H9 (cell line): ENCODE results near the gene NCBP1. TPM values are rescaled to one million over a fixed set of nuclear protein-coding genes. Genes with fewer than 3 reads are reported as not detected.

Source experiments
- DNase-seq: peaks from one replicate; pipeline ENCODE4 v3.0.0-alpha.2; 2017
- H2AFZ ChIP-seq: one replicate; pipeline ENCODE4 v1.6.1; 2013; ENCODE audit warnings: mild to moderate bottlenecking, low read length, control low read depth, moderate library complexity
- H2AK5ac ChIP-seq: 2 replicates; pipeline ENCODE4 v1.6.1; 2013; ENCODE audit warnings: low read length, control low read depth, mixed read lengths; ENCODE audit not compliant: insufficient read length
- H2BK120ac ChIP-seq: one replicate; pipeline ENCODE4 v1.6.1; 2013; ENCODE audit warnings: low read depth, mild to moderate bottlenecking, low read length, control low read depth, inconsistent platforms; ENCODE audit not compliant: poor library complexity, severe bottlenecking
- H2BK12ac ChIP-seq: 2 replicates; pipeline ENCODE4 v1.6.1; 2013; ENCODE audit warnings: low read length, control low read depth, mixed read lengths, low read depth; ENCODE audit not compliant: insufficient read length
- H2BK15ac ChIP-seq: 2 replicates; pipeline ENCODE4 v1.6.1; 2013; ENCODE audit warnings: low read depth, low read length, control low read depth
- H2BK20ac ChIP-seq: one replicate; pipeline ENCODE4 v1.6.1; 2013; ENCODE audit warnings: low read depth, mild to moderate bottlenecking, low read length, control low read depth, inconsistent platforms; ENCODE audit not compliant: poor library complexity, severe bottlenecking
- H2BK5ac ChIP-seq: 2 replicates; pipeline ENCODE4 v1.6.1; 2013; ENCODE audit warnings: low read length, control low read depth, mixed read lengths; ENCODE audit not compliant: insufficient read length
- H3K14ac ChIP-seq: 2 replicates; pipeline ENCODE4 v1.6.1; 2013; ENCODE audit warnings: low read length, control low read depth; ENCODE audit not compliant: insufficient read depth
- H3K18ac ChIP-seq: 2 replicates; pipeline ENCODE4 v1.6.1; 2013; ENCODE audit warnings: low read depth, mild to moderate bottlenecking, mixed read lengths, low read length, control low read depth; ENCODE audit not compliant: insufficient read length
- H3K23ac ChIP-seq: 2 replicates; pipeline ENCODE4 v1.6.1; 2013; ENCODE audit warnings: low read length, control low read depth, mixed read lengths, low read depth; ENCODE audit not compliant: insufficient read length
- H3K23me2 ChIP-seq: 2 replicates; pipeline ENCODE4 v1.6.1; 2013; ENCODE audit warnings: low read depth, mild to moderate bottlenecking, mixed read lengths, low read length, control low read depth; ENCODE audit not compliant: insufficient read length, poor library complexity, severe bottlenecking
- H3K27ac ChIP-seq: 2 replicates; pipeline ENCODE4 v1.5.1; 2013; ENCODE audit warnings: low read length, control low read depth, mixed read lengths, low read depth; ENCODE audit not compliant: insufficient read length
- H3K27me3 ChIP-seq: 2 replicates; pipeline ENCODE4 v1.6.1; 2013; ENCODE audit warnings: low read length, control low read depth, inconsistent platforms; ENCODE audit not compliant: insufficient read depth
- H3K4ac ChIP-seq: 2 replicates; pipeline ENCODE4 v1.6.1; 2013; ENCODE audit warnings: low read depth, mild to moderate bottlenecking, control low read depth, inconsistent platforms, low read length, moderate library complexity
- H3K4me1 ChIP-seq: 2 replicates; pipeline ENCODE4 v1.6.1; 2013; ENCODE audit warnings: low read length, control low read depth, inconsistent platforms; ENCODE audit not compliant: insufficient read depth
- H3K4me2 ChIP-seq: 2 replicates; pipeline ENCODE4 v1.6.1; 2013; ENCODE audit warnings: low read length, control low read depth, mixed read lengths; ENCODE audit not compliant: insufficient read length, insufficient read depth
- H3K56ac ChIP-seq: 2 replicates; pipeline ENCODE4 v1.6.1; 2013; ENCODE audit warnings: low read depth, mild to moderate bottlenecking, mixed read lengths, low read length, control low read depth; ENCODE audit not compliant: insufficient read length
- H3K79me1 ChIP-seq: 2 replicates; pipeline ENCODE4 v1.6.1; 2013; ENCODE audit warnings: low read depth, mild to moderate bottlenecking, moderate library complexity, low read length, control low read depth, inconsistent platforms; ENCODE audit not compliant: insufficient read depth, poor library complexity, severe bottlenecking
- H3K79me2 ChIP-seq: 2 replicates; pipeline ENCODE4 v1.6.1; 2013; ENCODE audit warnings: low read length, control low read depth, inconsistent platforms; ENCODE audit not compliant: insufficient read depth
- H3K9ac ChIP-seq: 2 replicates; pipeline ENCODE4 v1.6.1; 2013; ENCODE audit warnings: low read length, control low read depth, mixed read lengths; ENCODE audit not compliant: insufficient read length; ENCODE audit errors: extremely low read depth
- H3K9me3 ChIP-seq: one replicate; pipeline ENCODE4 v1.6.1; 2013; ENCODE audit warnings: low read depth, low read length, inconsistent platforms; ENCODE audit not compliant: control insufficient read depth
- H3T11ph ChIP-seq: one replicate; pipeline ENCODE4 v1.6.1; 2013; ENCODE audit warnings: mild to moderate bottlenecking, low read length, control low read depth, inconsistent platforms
- H4K20me1 ChIP-seq: one replicate; pipeline ENCODE4 v1.6.1; 2013; ENCODE audit not compliant: control insufficient read depth, insufficient read length, insufficient read depth
- H4K5ac ChIP-seq: 2 replicates; pipeline ENCODE4 v1.6.1; 2013; ENCODE audit warnings: low read depth, mild to moderate bottlenecking, mixed read lengths, low read length, control low read depth; ENCODE audit not compliant: insufficient read length
- H4K8ac ChIP-seq: replicated peaks from 2 replicates; pipeline ENCODE4 v1.6.1; 2013; ENCODE audit warnings: low read length, control low read depth, mixed read lengths, low read depth; ENCODE audit not compliant: insufficient read length
- H4K91ac ChIP-seq: 2 replicates; pipeline ENCODE4 v1.6.1; 2013; ENCODE audit warnings: low read depth, mild to moderate bottlenecking, moderate library complexity, mixed read lengths, low read length, control low read depth; ENCODE audit not compliant: insufficient read length
- H3K27ac Mint-ChIP-seq, 3 experiments: 2 replicates in 2 of 3; 3 replicates in 1 of 3; pipeline ENCODE4 v1.8.0; 2020 to 2021; ENCODE audit warnings: mixed read lengths in 3 of 3, mild to moderate bottlenecking in 1 of 3, moderate library complexity in 1 of 3
- H3K27me3 Mint-ChIP-seq: 2 replicates; pipeline ENCODE4 v1.8.0; 2021; ENCODE audit warnings: low read depth, mild to moderate bottlenecking, moderate library complexity, mixed read lengths
- H3K36me3 Mint-ChIP-seq, 3 experiments: 2 replicates in 2 of 3; 3 replicates in 1 of 3; pipeline ENCODE4 v1.8.0; 2020 to 2021; ENCODE audit warnings: low read depth in 3 of 3, mixed read lengths in 3 of 3; ENCODE audit not compliant: insufficient read depth in 1 of 3
- H3K4me1 Mint-ChIP-seq, 2 experiments: 2 replicates each; pipeline ENCODE4 v1.8.0; 2020; ENCODE audit warnings: mixed read lengths in 2 of 2
- H3K4me3 Mint-ChIP-seq, 2 experiments: 2 replicates in 1 of 2; 3 replicates in 1 of 2; pipeline ENCODE4 v1.8.0; 2020 to 2021; ENCODE audit warnings: mild to moderate bottlenecking in 2 of 2, mixed read lengths in 2 of 2, moderate library complexity in 1 of 2
- H3K9me3 Mint-ChIP-seq, 2 experiments: 2 replicates in 1 of 2; 3 replicates in 1 of 2; pipeline ENCODE4 v1.8.0; 2020; ENCODE audit warnings: mild to moderate bottlenecking in 2 of 2, mixed read lengths in 2 of 2, moderate library complexity in 1 of 2
- WGBS: extraction: QIAGEN DNeasy Blood & Tissue Kit; methylation state at CpG from one replicate; pipeline ENCODE4 v1.1.7; 2013; ENCODE audit warnings: missing lambda C conversion rate, low lambda C conversion rate, mixed read lengths; ENCODE audit not compliant: insufficient read length; ENCODE audit errors: extremely low coverage; 5-methylcytosine and 5-hydroxymethylcytosine counted together
- total RNA-seq: library from RNA; stranded (reverse); gene quantifications from 2 replicates; pipeline ENCODE4 v1.2.1, GENCODE V29; 2021
- TF ChIP-seq, protein P1 (sequence below): fragments of 200-600 bp; sonication (generic); conservative IDR thresholded peaks from 3 replicates; pipeline ENCODE4 v1.8.0; 2021; ENCODE audit warnings: antibody characterized with exemption, mild to moderate bottlenecking

Gene NCBP1
- total RNA-seq, 1 experiment from 2014 or later, result 55.7 TPM

DNA sequence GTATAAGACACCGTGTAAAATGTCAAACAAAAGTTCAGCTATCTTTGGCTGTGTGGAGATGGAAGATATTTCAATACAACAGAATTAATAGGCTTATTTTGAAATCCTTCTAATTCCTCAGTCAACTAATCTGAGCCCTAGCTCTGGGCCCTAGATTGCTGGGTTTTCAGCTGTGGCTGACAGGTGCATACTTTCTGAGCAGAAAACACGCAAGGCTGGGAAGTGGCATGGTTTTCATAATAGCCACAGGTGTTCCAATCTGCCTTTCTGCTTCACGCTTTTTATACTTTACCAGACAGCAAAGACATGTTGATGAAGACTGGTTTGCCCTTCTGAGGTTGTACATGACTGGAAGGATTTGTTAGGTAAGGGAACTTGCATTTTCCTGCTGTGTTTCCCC is 84.2 kb downstream of the NCBP1 start:
- Histone ChIP-seq H2BK5ac (no peak overlapping the region), H4K8ac (no peak overlapping the region), H3K9me3 (peaks cover 5% of the 10 kb centered on the region), H3K18ac (no peak overlapping the region), H2BK120ac (no peak overlapping the region), H3K79me1 (no peaks in the 10 kb centered on the region), H2BK20ac (no peak overlapping the region), H3T11ph (no peak overlapping the region), H3K4ac (no peak overlapping the region), H4K5ac (no peak overlapping the region), H3K79me2 (no peaks in the 10 kb centered on the region), H3K23ac (no peak overlapping the region), H2AK5ac (no peak overlapping the region), H2BK12ac (no peak overlapping the region), H3K27me3 (no peaks in the 10 kb centered on the region), H3K9ac (no peak overlapping the region), H4K20me1 (no peaks in the 10 kb centered on the region), H3K14ac (no peak overlapping the region), H3K23me2 (no peaks in the 10 kb centered on the region), H4K91ac (no peak overlapping the region), H2AFZ (no peak overlapping the region), H3K27ac (no peak overlapping the region), H3K4me2 (no peak overlapping the region), H3K56ac (no peak overlapping the region), H2BK15ac (no peak overlapping the region), H3K4me1 (no peaks in the 10 kb centered on the region)
- no peak overlapping the region for H3K27ac Mint-ChIP-seq
- 0 out of 7 replicates have a peak, but pooled peaks cover 0 to 3% (median 0%) of the 10 kb centered on the region in 3 experiments for H3K36me3 Mint-ChIP-seq
- WGBS, result no CpG with 5 or more reads among the region's 3 CpGs
- H3K4me1 Mint-ChIP-seq, result peaks cover 4 to 8% of the 10 kb centered on the region in 2 experiments; a peak in 3 of 4 replicates
- TF ChIP-seq, protein P1, sequence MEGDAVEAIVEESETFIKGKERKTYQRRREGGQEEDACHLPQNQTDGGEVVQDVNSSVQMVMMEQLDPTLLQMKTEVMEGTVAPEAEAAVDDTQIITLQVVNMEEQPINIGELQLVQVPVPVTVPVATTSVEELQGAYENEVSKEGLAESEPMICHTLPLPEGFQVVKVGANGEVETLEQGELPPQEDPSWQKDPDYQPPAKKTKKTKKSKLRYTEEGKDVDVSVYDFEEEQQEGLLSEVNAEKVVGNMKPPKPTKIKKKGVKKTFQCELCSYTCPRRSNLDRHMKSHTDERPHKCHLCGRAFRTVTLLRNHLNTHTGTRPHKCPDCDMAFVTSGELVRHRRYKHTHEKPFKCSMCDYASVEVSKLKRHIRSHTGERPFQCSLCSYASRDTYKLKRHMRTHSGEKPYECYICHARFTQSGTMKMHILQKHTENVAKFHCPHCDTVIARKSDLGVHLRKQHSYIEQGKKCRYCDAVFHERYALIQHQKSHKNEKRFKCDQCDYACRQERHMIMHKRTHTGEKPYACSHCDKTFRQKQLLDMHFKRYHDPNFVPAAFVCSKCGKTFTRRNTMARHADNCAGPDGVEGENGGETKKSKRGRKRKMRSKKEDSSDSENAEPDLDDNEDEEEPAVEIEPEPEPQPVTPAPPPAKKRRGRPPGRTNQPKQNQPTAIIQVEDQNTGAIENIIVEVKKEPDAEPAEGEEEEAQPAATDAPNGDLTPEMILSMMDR, result no peak
- no peak overlapping the region for H3K4me3 Mint-ChIP-seq
- DNase-seq, result no peak
- H3K27me3 Mint-ChIP-seq, result peaks cover 29% of the 10 kb centered on the region
- peaks cover 0 to 4% of the 10 kb centered on the region in 2 experiments; a peak in 3 of 5 replicates for H3K9me3 Mint-ChIP-seq
